Common myeloid progenitor, CD34-positive (primary cell): ENCODE data around the gene CAMKK1. TPM values are rescaled to one million over a fixed set of nuclear protein-coding genes. Genes with fewer than 3 reads are reported as not detected.

ENCODE experiments used
- CTCF ChIA-PET: fragments of 350-600 bp; sonication (Branson Sonifier 250); formaldehyde crosslinking; loops from one replicate; lab custom pipeline; 2021; ENCODE audit warnings: antibody characterized with exemption; lab: Charles Lee
- POLR2A ChIA-PET: fragments of 350-600 bp; sonication (Branson Sonifier 250); formaldehyde crosslinking; loops from one replicate; lab custom pipeline; 2021; ENCODE audit warnings: antibody characterized with exemption; lab: Charles Lee
- DNase-seq, 3 donors: peaks; one replicate each; pipeline versions ENCODE4 v3.0.0 to v3.0.0-alpha.2; 2013
- H3K27ac ChIP-seq, 2 experiments: 1 replicate in 1 of 2; 2 replicates in 1 of 2; pipeline ENCODE4 v1.7.0; 2013; ENCODE audit warnings: inconsistent platforms in 2 of 2, low read length in 2 of 2, mild to moderate bottlenecking in 2 of 2, low read depth in 1 of 2, moderate library complexity in 1 of 2; ENCODE audit not compliant: severe bottlenecking in 2 of 2, insufficient read depth in 1 of 2, poor library complexity in 1 of 2
- H3K27me3 ChIP-seq, 5 experiments: replicated peaks in 2 of 5; 1 replicate in 3 of 5; 2 replicates in 2 of 5; pipeline versions ENCODE4 v1.6.1 to v1.7.0; 2013; ENCODE audit warnings: low read length in 4 of 5, mild to moderate bottlenecking in 2 of 5, moderate library complexity in 2 of 5, inconsistent platforms in 1 of 5; ENCODE audit not compliant: insufficient read depth in 5 of 5, control insufficient read depth in 4 of 5
- H3K36me3 ChIP-seq, 4 experiments: 1 replicate in 2 of 4; 2 replicates in 2 of 4; pipeline versions ENCODE4 v1.6.1 to v1.7.0; 2013; ENCODE audit warnings: low read length in 3 of 4, control low read depth in 1 of 4, mild to moderate bottlenecking in 1 of 4; ENCODE audit not compliant: control insufficient read depth in 4 of 4, insufficient read depth in 4 of 4
- H3K4me1 ChIP-seq, 4 experiments: 1 replicate in 3 of 4; 2 replicates in 1 of 4; pipeline versions ENCODE4 v1.6.1 to v1.7.1; 2013; ENCODE audit warnings: low read length in 3 of 4, mild to moderate bottlenecking in 3 of 4, control low read depth in 1 of 4, inconsistent platforms in 1 of 4, moderate library complexity in 1 of 4; ENCODE audit not compliant: control insufficient read depth in 4 of 4, insufficient read depth in 4 of 4; ENCODE audit errors: control extremely low read depth in 1 of 4
- H3K4me3 ChIP-seq, 7 experiments: 1 replicate in 4 of 7; 2 replicates in 3 of 7; pipeline versions ENCODE4 v1.5.1 to v1.7.0; 2013; ENCODE audit warnings: mild to moderate bottlenecking in 7 of 7, low read length in 6 of 7, moderate library complexity in 6 of 7, inconsistent platforms in 2 of 7, low read depth in 2 of 7, control low read depth in 1 of 7; ENCODE audit not compliant: insufficient read depth in 4 of 7, control insufficient read depth in 1 of 7; ENCODE audit errors: extremely low read depth in 1 of 7
- H3K9me3 ChIP-seq, 5 experiments: 1 replicate in 4 of 5; 2 replicates in 1 of 5; pipeline versions ENCODE4 v1.6.1 to v1.7.1; 2013; ENCODE audit warnings: low read length in 4 of 5, mild to moderate bottlenecking in 2 of 5, inconsistent platforms in 1 of 5, low read depth in 1 of 5, moderate library complexity in 1 of 5; ENCODE audit not compliant: control insufficient read depth in 4 of 5, insufficient read depth in 2 of 5; ENCODE audit errors: control extremely low read depth in 1 of 5
- WGBS: methylation state at CpG from one replicate; pipeline ENCODE4 v1.1.5; 2013; ENCODE audit not compliant: insufficient coverage; 5-methylcytosine and 5-hydroxymethylcytosine counted together
- polyA plus RNA-seq: library from polyadenylated mRNA; unstranded; fragments of 120-200 nt; gene quantifications from one replicate; pipeline ENCODE4 v1.2.1, GENCODE V29; 2013

The CAMKK1 gene
- polyA plus RNA-seq, result 3.3 TPM

GRCh38 chr17:3893003-3893719 lies at the start of gene CAMKK1:
Gene CAMKK1, minus strand, starts transcription at chr17:3893053. Its CDS starts 7,366 bp downstream, at chr17:3885687.
- H3K27me3 ChIP-seq, result no peaks in the 10 kb centered on the region
- ChIA-PET CTCF (interaction anchor here (2.6 kb wide), 1 partner anchor 10 kb away, joined by 14 read pairs; no protein-coding TSS in a partner anchor), POLR2A (interaction anchor here (0.5 to 1.7 kb wide), 4 partner anchors 12 to 566 kb away, joined by 3 to 5 read pairs (median 3); partner anchors contain the start of gene NCBP3)
- WGBS, result 2% methylated on average over 51 of the region's 75 CpGs
- H3K9me3 ChIP-seq, result no peaks in the 10 kb centered on the region
- no peak within 1 kb of the TSS for H3K27ac ChIP-seq
- peak; percentile 80 to 91 (median 89) for DNase-seq
- peaks cover 2 to 38% (median 32%) of the 10 kb centered on the region in 4 experiments for H3K4me1 ChIP-seq
- peaks cover 0 to 15% (median 9%) of the 10 kb centered on the region in 4 experiments for H3K36me3 ChIP-seq
- peak within 1 kb of the TSS; percentile 38 to 78 (median 66) for H3K4me3 ChIP-seq

- Histone ChIP-seq H3K9me3 (peaks cover 0 to 2% (median 0%) of the 10 kb centered on the region in 5 experiments), H3K4me1 (no peaks in the 10 kb centered on the region), H3K4me3 (no peak overlapping the region), H3K27ac (no peak overlapping the region), H3K36me3 (peaks cover 28 to 94% (median 76%) of the 10 kb centered on the region in 4 experiments), H3K27me3 (no peaks in the 10 kb centered on the region)
- no peak for DNase-seq
- WGBS, result 98% methylated on average over 40 of the region's 48 CpGs
- CTCF ChIA-PET, result interaction anchor here (0.9 kb wide), 1 partner anchor 77 kb away, joined by 3 read pairs; no protein-coding TSS in a partner anchor
- POLR2A ChIA-PET, result no interaction called here
These were observed 48.3 kb upstream of the CAMKK1 start for GRCh38 chr17:3940965-3941698.

- H3K9me3 ChIP-seq, result no peaks in the 10 kb centered on the region
- no peak for DNase-seq
- 98% methylated on average over 16 of the region's 17 CpGs for WGBS
- no peaks in the 10 kb centered on the region for H3K27me3 ChIP-seq
- H3K36me3 ChIP-seq, result peaks cover 15 to 82% (median 64%) of the 10 kb centered on the region in 4 experiments
- H3K27ac ChIP-seq, result no peak overlapping the region
- CTCF ChIA-PET, result no interaction called here
- H3K4me1 ChIP-seq, result peaks cover 0 to 5% (median 0%) of the 10 kb centered on the region in 4 experiments
- H3K4me3 ChIP-seq, result no peak overlapping the region
- POLR2A ChIA-PET, result no interaction called here
These were observed 44.5 kb upstream of the CAMKK1 start for GRCh38 chr17:3937359-3937758.

- Histone ChIP-seq H3K9me3 (no peaks in the 10 kb centered on the region), H3K4me1 (peaks cover 0 to 5% (median 0%) of the 10 kb centered on the region in 4 experiments), H3K36me3 (peaks cover 14 to 75% (median 58%) of the 10 kb centered on the region in 4 experiments), H3K27me3 (no peaks in the 10 kb centered on the region), H3K4me3 (no peak overlapping the region), H3K27ac (no peak overlapping the region)
- DNase-seq, result no peak
- WGBS, result 97% methylated on average over 8 of the region's 9 CpGs
- CTCF ChIA-PET, result interaction anchor here (0.7 to 6.9 kb wide), 18 partner anchors 9 to 137 kb away, joined by 3 to 89 read pairs (median 3); partner anchors contain the start of genes ATP2A3 and NCBP3
- POLR2A ChIA-PET, result interaction anchor here (0.8 to 2.4 kb wide), 3 partner anchors 19 to 29 kb away, joined by 5 to 13 read pairs (median 7); partner anchors contain the start of genes ATP2A3 and P2RX1
These were observed 43.0 kb upstream of the CAMKK1 start for GRCh38 chr17:3935825-3936355.

- 11% methylated on average over 5 of the region's 10 CpGs for WGBS
- ChIA-PET POLR2A (interaction anchor here (1.6 to 2.4 kb wide), 3 partner anchors 19 to 28 kb away, joined by 3 to 13 read pairs (median 7); partner anchors contain the start of gene P2RX1), CTCF (interaction anchor here (0.6 to 6.9 kb wide), 25 partner anchors 12 to 139 kb away, joined by 3 to 89 read pairs (median 4); partner anchors contain the start of genes NCBP3 and P2RX1)
- H3K36me3 ChIP-seq, result peaks cover 15 to 77% (median 58%) of the 10 kb centered on the region in 4 experiments
- H3K27me3 ChIP-seq, result no peaks in the 10 kb centered on the region
- H3K4me3 ChIP-seq, result no peak overlapping the region
- no peaks in the 10 kb centered on the region for H3K9me3 ChIP-seq
- H3K27ac ChIP-seq, result no peak overlapping the region
- DNase-seq, result peak; percentile 83 to 93 (median 92)
- H3K4me1 ChIP-seq, result peaks cover 0 to 5% (median 0%) of the 10 kb centered on the region in 4 experiments
These were observed 42.3 kb upstream of the CAMKK1 start for GRCh38 chr17:3935140-3935542.

GRCh38 chr17:3929764-3930163 lies 36.9 kb upstream of the CAMKK1 start:
- no peak overlapping the region for H3K4me3 ChIP-seq
- 100% methylated on average over 1 of the region's 1 CpG for WGBS
- peaks cover 5 to 80% (median 51%) of the 10 kb centered on the region in 4 experiments for H3K36me3 ChIP-seq
- POLR2A ChIA-PET, result interaction anchor here (0.6 kb wide), 1 partner anchor 8 kb away, joined by 6 read pairs; no protein-coding TSS in a partner anchor
- no peaks in the 10 kb centered on the region for H3K9me3 ChIP-seq
- H3K27ac ChIP-seq, result peak overlapping the region in 1 of 2 experiments; percentile 74
- CTCF ChIA-PET, result interaction anchor here (1.8 to 6.9 kb wide), 2 partner anchors 15 to 76 kb away, joined by 6 to 89 read pairs; no protein-coding TSS in a partner anchor
- no peaks in the 10 kb centered on the region for H3K27me3 ChIP-seq
- no peaks in the 10 kb centered on the region for H3K4me1 ChIP-seq
- no peak for DNase-seq
